Neural progenitor cell (in vitro differentiated cells): ENCODE measurements around the gene PBX3. TPM values are rescaled to one million over a fixed set of nuclear protein-coding genes. Genes with fewer than 3 reads are reported as not detected.
"Not testable (repeated sequence)": the region's sequence is repeated elsewhere in the genome, so short reads cannot be mapped to it uniquely, and the experiment has no call there.

ENCODE experiments used
- DNase-seq: peaks from one replicate; pipeline ENCODE4 v3.0.0-alpha.2; 2016; ENCODE audit warnings: low spot score
- H2AFZ ChIP-seq: fragments of 200-600 bp; sonication (generic); replicated peaks from 2 replicates; pipeline ENCODE4 v1.6.1; 2016; ENCODE audit warnings: antibody characterized with exemption
- H3F3A ChIP-seq: fragments of 200-600 bp; sonication (generic); 2 replicates; pipeline ENCODE4 v1.6.1; 2016; ENCODE audit warnings: antibody characterized with exemption, low read depth
- H3K27ac ChIP-seq: fragments of 200-600 bp; sonication (generic); 2 replicates; pipeline ENCODE4 v1.5.1; 2016; ENCODE audit warnings: mild to moderate bottlenecking
- H3K27me3 ChIP-seq: fragments of 200-600 bp; sonication (generic); 2 replicates; pipeline ENCODE4 v1.6.1; 2016; ENCODE audit warnings: mild to moderate bottlenecking, moderate library complexity
- H3K36me3 ChIP-seq: fragments of 200-600 bp; sonication (generic); 2 replicates; pipeline ENCODE4 v1.5.1; 2016
- H3K4me1 ChIP-seq: fragments of 200-600 bp; sonication (generic); 2 replicates; pipeline ENCODE4 v1.6.1; 2016; ENCODE audit warnings: mixed run types
- H3K4me2 ChIP-seq: fragments of 200-600 bp; sonication (generic); 2 replicates; pipeline ENCODE4 v1.6.1; 2016
- H3K4me3 ChIP-seq: fragments of 200-600 bp; sonication (generic); 2 replicates; pipeline ENCODE4 v1.5.1; 2016
- H3K79me2 ChIP-seq: fragments of 200-600 bp; sonication (generic); 2 replicates; pipeline ENCODE4 v1.6.1; 2016; ENCODE audit warnings: low read depth
- H3K9ac ChIP-seq: fragments of 200-600 bp; sonication (generic); 2 replicates; pipeline ENCODE4 v1.6.1; 2016
- H3K9me3 ChIP-seq: fragments of 200-600 bp; sonication (generic); 2 replicates; pipeline ENCODE4 v1.5.1; 2016; ENCODE audit warnings: low read depth
- H4K20me1 ChIP-seq: fragments of 200-600 bp; sonication (generic); 2 replicates; pipeline ENCODE4 v1.6.1; 2016; ENCODE audit warnings: low read depth
- H3K27ac Mint-ChIP-seq: 3 replicates; pipeline ENCODE4 v1.8.0; 2021; ENCODE audit warnings: mixed read lengths
- H3K27me3 Mint-ChIP-seq: 2 replicates; pipeline ENCODE4 v1.8.0; 2022; ENCODE audit warnings: low read depth, mild to moderate bottlenecking, inconsistent platforms, moderate library complexity, mixed read lengths; ENCODE audit not compliant: insufficient read depth
- H3K36me3 Mint-ChIP-seq: 3 replicates; pipeline ENCODE4 v1.8.0; 2021; ENCODE audit warnings: mixed read lengths
- H3K4me1 Mint-ChIP-seq: 3 replicates; pipeline ENCODE4 v1.8.0; 2021; ENCODE audit warnings: mixed read lengths
- H3K4me3 Mint-ChIP-seq: 3 replicates; pipeline ENCODE4 v1.8.0; 2021; ENCODE audit warnings: mild to moderate bottlenecking, moderate library complexity, mixed read lengths
- H3K9me3 Mint-ChIP-seq: 3 replicates; pipeline ENCODE4 v1.8.0; 2020; ENCODE audit warnings: mixed read lengths
- CTCF ChIP-seq: fragments of 200-600 bp; sonication (generic); IDR thresholded peaks from 2 replicates; pipeline ENCODE4 v1.5.1; 2017; ENCODE audit warnings: antibody characterized with exemption, mild to moderate bottlenecking
- EZH2 ChIP-seq: fragments of 200-600 bp; sonication (generic); IDR thresholded peaks from 2 replicates; pipeline ENCODE4 v1.6.1; 2017; ENCODE audit warnings: antibody characterized with exemption, mild to moderate bottlenecking, moderate library complexity
- EZH2phosphoT487 ChIP-seq: fragments of 200-600 bp; sonication (generic); IDR thresholded peaks from 2 replicates; pipeline ENCODE4 v1.6.1; 2017; ENCODE audit warnings: antibody characterized with exemption
- total RNA-seq: library from RNA; depleted of rRNA; stranded (reverse); fragments of >200 nt; gene quantifications from 2 replicates; pipeline ENCODE4 v1.2.3, GENCODE V29; 2015; ENCODE audit warnings: low replicate concordance

PBX3 gene
- total RNA-seq, 1 donor from 2014 or later: 99.5 TPM

- Mint-ChIP-seq H3K27ac (no peak overlapping the region), H3K4me3 (no peak overlapping the region), H3K27me3 (no peaks in the 10 kb centered on the region), H3K36me3 (no peaks in the 10 kb centered on the region), H3K9me3 (no peaks in the 10 kb centered on the region), H3K4me1 (peaks cover 7% of the 10 kb centered on the region)
- Histone ChIP-seq H3K4me1 (peaks cover 10% of the 10 kb centered on the region), H3K36me3 (no peaks in the 10 kb centered on the region), H3F3A (peaks cover 6% of the 10 kb centered on the region), H3K79me2 (peaks cover 59% of the 10 kb centered on the region), H3K9ac (no peak overlapping the region), H3K9me3 (no peaks in the 10 kb centered on the region), H3K4me2 (no peak overlapping the region), H4K20me1 (peaks cover 44% of the 10 kb centered on the region), H3K27me3 (no peaks in the 10 kb centered on the region), H2AFZ (no peak overlapping the region), H3K4me3 (no peak overlapping the region), H3K27ac (no peak overlapping the region)
- TF ChIP-seq CTCF (no peak), EZH2 (no peak), EZH2phosphoT487 (no peak)
- no peak for DNase-seq
These were observed 75.0 kb downstream of the PBX3 start for GRCh38 chr9:125822160-125822559.

GRCh38 chr9:125822902-125823301 is 75.7 kb downstream of the PBX3 start:
- Histone ChIP-seq H3K9ac (no peak overlapping the region), H2AFZ (no peak overlapping the region), H3K27me3 (no peaks in the 10 kb centered on the region), H4K20me1 (peaks cover 43% of the 10 kb centered on the region), H3K4me2 (no peak overlapping the region), H3K79me2 (peaks cover 60% of the 10 kb centered on the region), H3F3A (peaks cover 6% of the 10 kb centered on the region), H3K36me3 (no peaks in the 10 kb centered on the region), H3K27ac (no peak overlapping the region), H3K9me3 (no peaks in the 10 kb centered on the region), H3K4me1 (peaks cover 10% of the 10 kb centered on the region), H3K4me3 (no peak overlapping the region)
- H3K36me3 Mint-ChIP-seq: no peaks in the 10 kb centered on the region
- no peak overlapping the region for H3K27ac Mint-ChIP-seq
- H3K9me3 Mint-ChIP-seq: no peaks in the 10 kb centered on the region
- H3K27me3 Mint-ChIP-seq: no peaks in the 10 kb centered on the region
- no peak overlapping the region for H3K4me3 Mint-ChIP-seq
- DNase-seq: no peak
- H3K4me1 Mint-ChIP-seq: peaks cover 7% of the 10 kb centered on the region
- TF ChIP-seq CTCF (no peak), EZH2 (no peak), EZH2phosphoT487 (no peak)

GRCh38 chr9:125823874-125824406 is 76.8 kb downstream of the PBX3 start:
- Histone ChIP-seq H3K79me2 (peaks cover 70% of the 10 kb centered on the region), H4K20me1 (peaks cover 50% of the 10 kb centered on the region), H3K4me1 (peaks cover 14% of the 10 kb centered on the region)
- H3K4me2 ChIP-seq, H3K4me3 ChIP-seq, H3K9me3 ChIP-seq, H3K27ac ChIP-seq, H3K27me3 ChIP-seq, H3K27ac Mint-ChIP-seq, H3K4me1 Mint-ChIP-seq, H3F3A ChIP-seq, DNase-seq, H3K27me3 Mint-ChIP-seq, H3K9me3 Mint-ChIP-seq, H2AFZ ChIP-seq, H3K4me3 Mint-ChIP-seq, H3K36me3 Mint-ChIP-seq, H3K9ac ChIP-seq, H3K36me3 ChIP-seq: not testable (repeated sequence)

- Mint-ChIP-seq H3K27me3 (no peaks in the 10 kb centered on the region), H3K27ac (no peak overlapping the region), H3K9me3 (no peaks in the 10 kb centered on the region), H3K4me3 (no peak overlapping the region), H3K36me3 (no peaks in the 10 kb centered on the region), H3K4me1 (peaks cover 3% of the 10 kb centered on the region)
- no peak overlapping the region for H3K9ac ChIP-seq
- no peaks in the 10 kb centered on the region for H3K9me3 ChIP-seq
- peaks cover 44% of the 10 kb centered on the region for H4K20me1 ChIP-seq
- H3K4me2 ChIP-seq: no peak overlapping the region
- peaks cover 78% of the 10 kb centered on the region for H3K79me2 ChIP-seq
- H3K27ac ChIP-seq: no peak overlapping the region
- no peaks in the 10 kb centered on the region for H3K36me3 ChIP-seq
- no peak for DNase-seq
- no peak overlapping the region for H3K4me3 ChIP-seq
- no peak for TF ChIP-seq CTCF
- TF ChIP-seq EZH2: no peak
- no peak for TF ChIP-seq EZH2phosphoT487
- peaks cover 4% of the 10 kb centered on the region for H3K4me1 ChIP-seq
- H3K27me3 ChIP-seq: no peaks in the 10 kb centered on the region
- no peak overlapping the region for H2AFZ ChIP-seq
- H3F3A ChIP-seq: peaks cover 4% of the 10 kb centered on the region
These were observed 78.6 kb downstream of the PBX3 start for GRCh38 chr9:125825762-125826161.
